ENCODE measurements around the gene TMEM187. TPM values are rescaled to one million over a fixed set of nuclear protein-coding genes. Genes with fewer than 3 reads are reported as not detected.

Gene TMEM187
- total RNA-seq, 1 donor from 2014 or later = 8.6 TPM

DNA sequence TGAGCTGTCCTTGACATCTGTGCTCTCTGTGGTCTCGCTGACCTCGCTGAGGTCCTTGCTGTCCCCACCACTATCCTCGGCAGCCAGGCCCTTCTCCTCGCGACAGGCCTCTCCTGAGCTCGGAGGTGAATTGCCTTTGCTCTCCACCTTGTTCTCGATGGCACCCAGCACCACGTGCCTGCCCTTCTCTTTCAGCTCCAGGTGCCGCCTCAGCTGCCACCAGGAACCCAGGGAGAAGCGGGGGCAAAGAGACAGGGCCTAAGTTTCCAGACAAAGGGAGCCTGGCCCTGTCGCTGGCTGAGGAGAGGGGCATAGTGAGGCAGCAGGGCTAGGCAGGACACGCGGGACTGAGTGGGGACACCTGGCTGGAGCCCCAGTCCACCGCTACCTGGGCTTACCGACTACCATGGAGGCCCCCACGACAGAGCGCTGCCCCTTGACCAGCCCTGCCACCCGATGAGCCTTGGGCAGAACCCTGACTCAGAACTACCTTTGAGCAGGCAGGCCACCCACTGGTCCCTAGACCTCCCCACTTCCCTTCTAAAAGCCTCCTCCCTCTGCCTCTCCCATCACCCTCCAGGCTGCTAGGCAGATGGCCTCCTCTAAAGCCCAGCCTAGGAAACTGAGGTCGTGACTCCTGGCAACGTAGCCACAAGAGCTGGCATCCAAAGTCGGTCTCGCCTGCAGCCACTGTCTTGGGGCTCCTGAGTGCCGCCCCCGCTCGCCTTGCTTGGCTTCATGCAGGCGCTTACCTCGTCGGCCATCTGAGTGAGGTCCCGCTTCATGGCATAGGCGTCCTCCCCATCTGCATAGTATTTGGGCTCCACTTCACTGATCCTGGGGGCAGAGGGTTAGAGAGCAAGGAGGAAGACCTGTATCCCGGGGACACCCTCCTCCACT is 42.3 kb upstream of the TMEM187 start:
- peaks cover 12% of the 10 kb centered on the region for H3K4me1 ChIP-seq (ENCODE audit: insufficient read depth, low read length)
- no peak overlapping the region for H3K4me2 ChIP-seq (ENCODE audit: low read length)
- H3K79me2 ChIP-seq (ENCODE audit: insufficient read depth, low read length) = peaks cover 34% of the 10 kb centered on the region
- FAIRE-seq = no peak
- Mint-ChIP-seq H3K27me3 (ENCODE audit: low read depth, unreplicated experiment) (no peaks in the 10 kb centered on the region), H3K36me3 (ENCODE audit: low read depth, unreplicated experiment) (no peaks in the 10 kb centered on the region), H3K27ac (ENCODE audit: unreplicated experiment) (peak overlapping the region; percentile 41), H3K4me1 (ENCODE audit: low read depth, unreplicated experiment) (no peaks in the 10 kb centered on the region), H3K9me3 (ENCODE audit: unreplicated experiment) (no peaks in the 10 kb centered on the region), H3K4me3 (ENCODE audit: unreplicated experiment) (no peak overlapping the region)
- no peaks in the 10 kb centered on the region for H3K9me3 ChIP-seq (ENCODE audit: insufficient read depth, low read depth, low read length)
- no peaks in the 10 kb centered on the region for H3K27me3 ChIP-seq (ENCODE audit: insufficient read depth, low read length)
- no peak overlapping the region for H3K27ac ChIP-seq (ENCODE audit: low read depth, low read length)
- H3K36me3 ChIP-seq (ENCODE audit: insufficient read depth, low read length) = peaks cover 4% of the 10 kb centered on the region
- H4K20me1 ChIP-seq (ENCODE audit: insufficient read depth, low read length) = peaks cover 13% of the 10 kb centered on the region
- H3K4me3 ChIP-seq (ENCODE audit: insufficient read depth, low read depth, low read length) = no peak overlapping the region
- no peak overlapping the region for H2AFZ ChIP-seq (ENCODE audit: low read depth, low read length)
- no peak for TF ChIP-seq EZH2 (IDR thresholded peaks at IDR 0.05; ENCODE audit: insufficient read depth, low read length)
- TF ChIP-seq, protein P1, sequence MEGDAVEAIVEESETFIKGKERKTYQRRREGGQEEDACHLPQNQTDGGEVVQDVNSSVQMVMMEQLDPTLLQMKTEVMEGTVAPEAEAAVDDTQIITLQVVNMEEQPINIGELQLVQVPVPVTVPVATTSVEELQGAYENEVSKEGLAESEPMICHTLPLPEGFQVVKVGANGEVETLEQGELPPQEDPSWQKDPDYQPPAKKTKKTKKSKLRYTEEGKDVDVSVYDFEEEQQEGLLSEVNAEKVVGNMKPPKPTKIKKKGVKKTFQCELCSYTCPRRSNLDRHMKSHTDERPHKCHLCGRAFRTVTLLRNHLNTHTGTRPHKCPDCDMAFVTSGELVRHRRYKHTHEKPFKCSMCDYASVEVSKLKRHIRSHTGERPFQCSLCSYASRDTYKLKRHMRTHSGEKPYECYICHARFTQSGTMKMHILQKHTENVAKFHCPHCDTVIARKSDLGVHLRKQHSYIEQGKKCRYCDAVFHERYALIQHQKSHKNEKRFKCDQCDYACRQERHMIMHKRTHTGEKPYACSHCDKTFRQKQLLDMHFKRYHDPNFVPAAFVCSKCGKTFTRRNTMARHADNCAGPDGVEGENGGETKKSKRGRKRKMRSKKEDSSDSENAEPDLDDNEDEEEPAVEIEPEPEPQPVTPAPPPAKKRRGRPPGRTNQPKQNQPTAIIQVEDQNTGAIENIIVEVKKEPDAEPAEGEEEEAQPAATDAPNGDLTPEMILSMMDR (IDR thresholded peaks at IDR 0.05; ENCODE audit: insufficient read depth, low read depth, low read length) = no peak
- DNase-seq (ENCODE audit: low read depth) = no peak
- H3K9ac ChIP-seq (ENCODE audit: low read length) = no peak overlapping the region

DNA sequence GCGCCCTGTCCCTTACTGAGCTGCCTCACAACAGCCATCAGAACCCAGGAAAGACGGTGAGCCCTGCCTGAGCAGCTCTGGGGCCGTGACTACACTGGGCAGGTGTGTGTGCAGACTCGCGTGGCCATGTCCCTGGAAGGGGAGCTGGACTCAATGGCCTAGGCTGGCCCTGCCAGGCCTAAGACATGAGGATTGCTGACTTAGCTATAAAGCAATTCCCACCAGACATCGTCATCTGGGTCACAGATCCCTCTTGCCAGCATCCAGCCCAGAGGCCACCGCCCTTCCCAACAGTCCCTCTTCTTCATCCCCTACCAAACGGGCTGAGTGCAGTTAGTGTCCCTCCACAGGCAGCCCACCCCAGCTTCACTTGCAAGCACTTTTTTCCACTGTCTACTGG is 41.4 kb upstream of the TMEM187 start:
- no peak for FAIRE-seq

More for the DNA sequence above, 41.4 kb upstream of the TMEM187 start:
- H3K27me3 ChIP-seq (ENCODE audit: insufficient read depth, low read length) = no peaks in the 10 kb centered on the region
- Mint-ChIP-seq H3K36me3 (ENCODE audit: low read depth, unreplicated experiment) (no peaks in the 10 kb centered on the region), H3K4me1 (ENCODE audit: low read depth, unreplicated experiment) (no peaks in the 10 kb centered on the region), H3K9me3 (ENCODE audit: unreplicated experiment) (no peaks in the 10 kb centered on the region), H3K27ac (ENCODE audit: unreplicated experiment) (no peak overlapping the region), H3K4me3 (ENCODE audit: unreplicated experiment) (no peak overlapping the region), H3K27me3 (ENCODE audit: low read depth, unreplicated experiment) (no peaks in the 10 kb centered on the region)
- H3K4me2 ChIP-seq (ENCODE audit: low read length) = no peak overlapping the region
- H4K20me1 ChIP-seq (ENCODE audit: insufficient read depth, low read length) = peaks cover 13% of the 10 kb centered on the region
- H3K9ac ChIP-seq (ENCODE audit: low read length) = no peak overlapping the region
- H3K27ac ChIP-seq (ENCODE audit: low read depth, low read length) = no peak overlapping the region
- no peaks in the 10 kb centered on the region for H3K9me3 ChIP-seq (ENCODE audit: insufficient read depth, low read depth, low read length)
- TF ChIP-seq EZH2 (IDR thresholded peaks at IDR 0.05; ENCODE audit: insufficient read depth, low read length) = no peak
- TF ChIP-seq, protein P1 (IDR thresholded peaks at IDR 0.05; ENCODE audit: insufficient read depth, low read depth, low read length) = no peak
- peaks cover 4% of the 10 kb centered on the region for H3K36me3 ChIP-seq (ENCODE audit: insufficient read depth, low read length)
- H2AFZ ChIP-seq (ENCODE audit: low read depth, low read length) = no peak overlapping the region
- no peak for DNase-seq (ENCODE audit: low read depth)
- no peak overlapping the region for H3K4me3 ChIP-seq (ENCODE audit: insufficient read depth, low read depth, low read length)
- peaks cover 34% of the 10 kb centered on the region for H3K79me2 ChIP-seq (ENCODE audit: insufficient read depth, low read length)
- peaks cover 12% of the 10 kb centered on the region for H3K4me1 ChIP-seq (ENCODE audit: insufficient read depth, low read length)
